Ovary (tissue), 3 donors: Measurements from ENCODE around the gene FOXRED2.

ENCODE experiments used
- CTCF ChIP-seq, 3 donors: fragments of 450-650 bp in 2 of 3; fragments of 200-600 bp in 1 of 3; IDR thresholded peaks; one replicate each; pipeline versions ENCODE4 v1.5.1 to v1.8.0; 2016 to 2022; ENCODE audit warnings: antibody characterized with exemption in 3 of 3, mild to moderate bottlenecking in 1 of 3
- EP300 ChIP-seq: sonication (generic); formaldehyde crosslinking; IDR thresholded peaks from one replicate; pipeline ENCODE4 v1.6.1; 2017; ENCODE audit warnings: antibody characterized with exemption
- donor health status: DM: no; HTN: no; CAD: no.

GRCh38 chr22:36470162-36470993 lies 36.5 kb downstream of the FOXRED2 start:
- no peak for TF ChIP-seq EP300
- TF ChIP-seq CTCF (IDR thresholded peaks at IDR 0.05): peak; percentile 87 to 96 (median 90)
